HepG2 (cell line): ENCODE data around the gene PATL1. TPM values are rescaled to one million over a fixed set of nuclear protein-coding genes. Genes with fewer than 3 reads are reported as not detected.
A peak's percentile ranks its signal among the peaks of the same experiment; 100 is the strongest.

Source experiments
- ATAC-seq: fragments of 200-7000 bp; cut with Tn5 transposase; 3 replicates; pipeline ENCODE4 v1.9.1; 2020; ENCODE audit warnings: mild to moderate bottlenecking, moderate library complexity
- BruUV-seq: library from RNA; stranded (reverse); fragments of 400-500 nt; replicated peaks from 2 replicates; lab custom pipeline; 2021; lab: Mats Ljungman, UMichigan
- CTCF ChIA-PET: fragments of 300-600 bp; formaldehyde crosslinking; extraction: SDS; loops from one replicate; lab custom pipeline; 2021; ENCODE audit warnings: low total read pairs, inconsistent platforms, low intra/inter-chr PET ratio; lab: Yijun Ruan, JAX
- POLR2A ChIA-PET: fragments of 350-600 bp; sonication (Branson Sonifier 250); formaldehyde crosslinking; loops from one replicate; lab custom pipeline; 2020; ENCODE audit warnings: antibody characterized with exemption, inconsistent platforms; lab: Yijun Ruan, JAX
- DNase-seq: peaks from one replicate; pipeline ENCODE4 v3.0.0-alpha.2; 2015; ENCODE audit warnings: low spot score
- FAIRE-seq: peaks from 3 replicates; lab custom pipeline; 2011; peaks lifted over from hg19 to GRCh38; lab: Jason Lieb, UNC
- H2AFZ ChIP-seq: one replicate; pipeline ENCODE4 v1.6.1; 2011; ENCODE audit warnings: low read length, inconsistent platforms
- H3K27ac ChIP-seq: fragments of 300-600 bp; 3 replicates; pipeline ENCODE4 v1.8.0; 2011; ENCODE audit warnings: mixed run types, mild to moderate bottlenecking, mixed read lengths, low read length, inconsistent platforms; ENCODE audit not compliant: insufficient read depth; ENCODE audit errors: extremely low read length
- H3K27me3 ChIP-seq, 2 experiments: fragments of 200-600 bp in 1 of 2; 2 replicates in 1 of 2; 3 replicates in 1 of 2; pipeline versions ENCODE4 v1.6.0 to v1.8.0; 2011; ENCODE audit warnings: low read length in 2 of 2, mild to moderate bottlenecking in 2 of 2, moderate library complexity in 2 of 2, inconsistent platforms in 1 of 2; ENCODE audit not compliant: insufficient read depth in 2 of 2, control insufficient read depth in 1 of 2
- H3K36me3 ChIP-seq, 2 experiments: fragments of 200-600 bp in 1 of 2; replicated peaks in 1 of 2; 2 replicates in 1 of 2; 3 replicates in 1 of 2; pipeline versions ENCODE4 v1.5.1 to v1.8.0; 2011; ENCODE audit warnings: low read length in 2 of 2, inconsistent platforms in 1 of 2; ENCODE audit not compliant: insufficient read depth in 2 of 2, control insufficient read depth in 1 of 2
- H3K4me1 ChIP-seq: 2 replicates; pipeline ENCODE4 v1.5.1; 2012; ENCODE audit warnings: low read length, inconsistent platforms; ENCODE audit not compliant: insufficient read depth
- H3K4me2 ChIP-seq: 2 replicates; pipeline ENCODE4 v1.6.0; 2011; ENCODE audit warnings: low read depth, low read length, inconsistent platforms
- H3K4me3 ChIP-seq, 3 experiments: fragments of 200-600 bp in 1 of 3; sonication (generic), shearing (Covaris generic) in 1 of 3; replicated peaks in 1 of 3; 2 replicates each; pipeline ENCODE4 v1.5.1; 2011 to 2016; ENCODE audit warnings: low read length in 3 of 3, inconsistent platforms in 2 of 3, low read depth in 2 of 3, mild to moderate bottlenecking in 2 of 3, control low read depth in 1 of 3, mixed read lengths in 1 of 3; ENCODE audit not compliant: insufficient read depth in 1 of 3
- H3K79me2 ChIP-seq: one replicate; pipeline ENCODE4 v1.6.1; 2011; ENCODE audit warnings: low read length, inconsistent platforms; ENCODE audit not compliant: insufficient read depth
- H3K9ac ChIP-seq: 2 replicates; pipeline ENCODE4 v1.6.0; 2011; ENCODE audit warnings: mild to moderate bottlenecking, low read depth, low read length, inconsistent platforms; ENCODE audit not compliant: insufficient read depth
- H3K9me3 ChIP-seq: 2 replicates; pipeline ENCODE4 v1.5.1; 2012; ENCODE audit warnings: mild to moderate bottlenecking, low read length
- H4K20me1 ChIP-seq: 2 replicates; pipeline ENCODE4 v1.6.0; 2011; ENCODE audit warnings: inconsistent platforms, mild to moderate bottlenecking, low read length, moderate library complexity; ENCODE audit not compliant: insufficient read depth
- CEBPG ChIP-seq: IDR thresholded peaks from 2 replicates; pipeline ENCODE4 v1.6.1; 2016
- ELF4 ChIP-seq: sonication (generic); formaldehyde crosslinking; IDR thresholded peaks from 2 replicates; pipeline ENCODE4 v1.5.0; 2020; ENCODE audit warnings: missing genetic modification reagents, mild to moderate bottlenecking, moderate library complexity, borderline replicate concordance
- FOSL1 ChIP-seq: sonication (generic); formaldehyde crosslinking; IDR thresholded peaks from 2 replicates; pipeline ENCODE4 v1.9.0; 2021; ENCODE audit warnings: missing genetic modification reagents, borderline replicate concordance
- FOXP1 ChIP-seq, 2 experiments: fragments of 450-650 bp in 1 of 2; IDR thresholded peaks; 2 replicates each; pipeline ENCODE4 v1.6.1; 2017 to 2018; ENCODE audit warnings: antibody characterized with exemption in 1 of 2
- HNRNPUL1 ChIP-seq: fragments of 200-400 bp; formaldehyde crosslinking; IDR thresholded peaks from 2 replicates; pipeline ENCODE4 v1.6.1; 2017; ENCODE audit warnings: low read depth, mild to moderate bottlenecking, low read length, moderate library complexity
- JDP2 ChIP-seq: sonication (generic); formaldehyde crosslinking; IDR thresholded peaks from 2 replicates; pipeline ENCODE4 v1.8.1; 2022; ENCODE audit warnings: missing genetic modification reagents, borderline replicate concordance
- PHF5A ChIP-seq: IDR thresholded peaks from one replicate; pipeline ENCODE4 v1.6.1; 2018; ENCODE audit warnings: low read depth, missing genetic modification reagents; ENCODE audit not compliant: unreplicated experiment
- SOX13 ChIP-seq, 3 experiments: fragments of 450-650 bp in 1 of 3; sonication (generic) in 1 of 3; formaldehyde crosslinking in 1 of 3; IDR thresholded peaks in 2 of 3; conservative IDR thresholded peaks in 1 of 3; 2 replicates each; pipeline versions ENCODE4 v1.5.0 to v1.6.1; 2016 to 2020; ENCODE audit warnings: antibody characterized with exemption in 1 of 3, mild to moderate bottlenecking in 1 of 3, missing compliant biosample characterization in 1 of 3, missing genetic modification reagents in 1 of 3, moderate library complexity in 1 of 3
- TAF1 ChIP-seq: sonication (generic); formaldehyde crosslinking; IDR thresholded peaks from 2 replicates; pipeline ENCODE4 v1.4.0; 2020; ENCODE audit warnings: missing genetic modification reagents
- XRCC5 ChIP-seq: fragments of 200-400 bp; formaldehyde crosslinking; optimal IDR thresholded peaks from 2 replicates; pipeline ENCODE3; 2017; ENCODE audit warnings: mild to moderate bottlenecking, low read length
- ZBTB10 ChIP-seq: sonication (generic); formaldehyde crosslinking; IDR thresholded peaks from 2 replicates; pipeline ENCODE4 v1.4.0; 2020; ENCODE audit warnings: missing genetic modification reagents, borderline replicate concordance
- ZNF30 ChIP-seq: sonication (generic); formaldehyde crosslinking; IDR thresholded peaks from 2 replicates; pipeline ENCODE4 v1.5.0; 2020; ENCODE audit warnings: mild to moderate bottlenecking, missing genetic modification reagents
- ZNF709 ChIP-seq: sonication (generic); formaldehyde crosslinking; IDR thresholded peaks from 2 replicates; pipeline ENCODE4 v1.5.0; 2020; ENCODE audit warnings: mild to moderate bottlenecking, missing genetic modification reagents
- ZNF766 ChIP-seq: sonication (generic); formaldehyde crosslinking; IDR thresholded peaks from 2 replicates; pipeline ENCODE4 v1.5.0; 2020; ENCODE audit warnings: missing genetic modification reagents, borderline replicate concordance
- WGBS: methylation state at CpG from one replicate; pipeline ENCODE4 v1.1.6; 2017; ENCODE audit warnings: low lambda C conversion rate; 5-methylcytosine and 5-hydroxymethylcytosine counted together
- in situ Hi-C: cut with HindIII; loops from 2 replicates; pipeline ENCODE4 v1.10.0; 2017; ENCODE audit warnings: low pct_unique_long_range_greater_than_20kb; ENCODE audit not compliant: extremely low pct_ligation_motif_present
- intact Hi-C: fragments of 100-400 bp; cut with micrococcal nuclease; formaldehyde crosslinking; loops from one replicate; pipeline ENCODE4 v1.10.0; 2022; ENCODE audit not compliant: unreplicated experiment
- polyA plus RNA-seq, 8 experiments: library from polyadenylated mRNA; depleted of rRNA in 3 of 8; stranded (reverse) in 7 of 8; unstranded in 1 of 8; fragments of >200 nt; fragmentation: Illumina TruSeq in 4 of 8; extraction: Trizol in 4 of 8; gene quantifications; 2 replicates each; pipeline versions ENCODE4 v1.2.1 to v1.2.3, GENCODE V29; 2011 to 2016; ENCODE audit warnings: low read depth in 4 of 8, missing spikeins in 1 of 8, mixed read lengths in 1 of 8; ENCODE audit not compliant: insufficient read depth in 1 of 8
- total RNA-seq, 5 experiments: library from RNA; depleted of rRNA; stranded (reverse); fragments of >200 nt; fragmentation: Illumina TruSeq; extraction: Trizol; gene quantifications; 2 replicates each; pipeline ENCODE4 v1.2.3, GENCODE V29; 2016; ENCODE audit warnings: low read depth in 1 of 5

Gene PATL1
- total and polyA plus RNA-seq, 2 of the 13 experiments (the other 11 are each of a cell fraction or from before 2014, with no cell fraction given), result 12.9 to 26.8 TPM

GRCh38 chr11:59671471-59671870 is 2.6 kb upstream of the PATL1 start:
- CTCF ChIA-PET, result no interaction called here
- Histone ChIP-seq H3K27ac (no peak overlapping the region), H3K36me3 (peaks cover 2 to 4% of the 10 kb centered on the region in 2 experiments; a peak in 4 of 5 replicates), H3K9ac (no peak overlapping the region), H3K9me3 (no peaks in the 10 kb centered on the region), H4K20me1 (no peaks in the 10 kb centered on the region; the same call in 1 of the 2 replicates), H3K4me3 (no peak overlapping the region), H3K4me1 (peaks cover 54% of the 10 kb centered on the region), H3K79me2 (peaks cover 20% of the 10 kb centered on the region), H3K4me2 (no peak overlapping the region), H3K27me3 (no peaks in the 10 kb centered on the region; a peak in 1 of 5 replicates), H2AFZ (no peak overlapping the region)
- intact Hi-C loops, result no loop called here
- DNase-seq (no peak), FAIRE-seq (no peak), ATAC-seq (no peak)
- POLR2A ChIA-PET, result no interaction called here
- BruUV-seq, result no TSS peak
- in situ Hi-C loops, result loop anchor here (10.0 kb wide), 1 partner anchor 133 kb away; no protein-coding TSS in a partner anchor
- TF ChIP-seq FOXP1 (IDR thresholded peaks at IDR 0.05) (peak; percentile 41; the same call in 1 of the 2 replicates), FOXP1 (CRISPR knock-in tag; IDR thresholded peaks at IDR 0.05) (no peak), PHF5A (CRISPR knock-in tag) (no peak)
- 93% methylated on average over 11 of the region's 11 CpGs for WGBS

- POLR2A ChIA-PET, result interaction anchor here (0.6 to 3.0 kb wide), 17 partner anchors 10 to 1186 kb away, joined by 3 to 42 read pairs (median 4); partner anchors contain the start of genes OSBP and PTGDR2
- CTCF ChIA-PET, result interaction anchor here (1.1 kb wide), 1 partner anchor 11 kb away, joined by 3 read pairs; no protein-coding TSS in a partner anchor
- Histone ChIP-seq H3K9me3 (no peaks in the 10 kb centered on the region), H3K4me2 (peak overlapping the region; percentile 90), H3K79me2 (peaks cover 22% of the 10 kb centered on the region), H4K20me1 (no peaks in the 10 kb centered on the region; the same call in 1 of the 2 replicates), H3K4me1 (peaks cover 39% of the 10 kb centered on the region), H3K27me3 (no peaks in the 10 kb centered on the region; a peak in 1 of 5 replicates), H3K9ac (peak overlapping the region; percentile 84), H3K4me3 (peak overlapping the region; percentile 56 to 87 (median 76)), H3K36me3 (peaks cover 3 to 19% of the 10 kb centered on the region in 2 experiments), H2AFZ (no peak overlapping the region), H3K27ac (peak overlapping the region; percentile 83)
- no peak for FAIRE-seq
- intact Hi-C loops, result loop anchor here (1.0 to 10.0 kb wide), 3 partner anchors 53 to 135 kb away; no protein-coding TSS in a partner anchor
- no peak for DNase-seq
- in situ Hi-C loops, result loop anchor here (5.0 to 10.0 kb wide), 2 partner anchors 112 to 135 kb away; no protein-coding TSS in a partner anchor
- ATAC-seq, result peak; percentile 16
- BruUV-seq, result TSS peak; percentile 96
- 2% methylated on average over 15 of the region's 22 CpGs for WGBS
- TF ChIP-seq ELF4, result no peak
- TF ChIP-seq SOX13 (IDR thresholded peaks at IDR 0.05), result no peak
- no peak for TF ChIP-seq SOX13 (CRISPR knock-in tag; conservative IDR thresholded peaks at IDR 0.05 in 1 of 2, IDR thresholded peaks at IDR 0.05 in 1 of 2)
- TF ChIP-seq JDP2 (CRISPR knock-in tag), result no peak
- TF ChIP-seq ZNF709 (CRISPR knock-in tag), result peak; percentile 68; the same call in 1 of the 2 replicates
- peak; percentile 34; the same call in 1 of the 2 replicates for TF ChIP-seq ZNF766 (CRISPR knock-in tag)
- TF ChIP-seq CEBPG, result peak; percentile 67
- 0 out of 2 replicates have a peak, but pooled peaks have one; percentile 75 for TF ChIP-seq ZNF30 (CRISPR knock-in tag)
- no peak for TF ChIP-seq ZBTB10 (CRISPR knock-in tag)
- TF ChIP-seq HNRNPUL1, result no peak
- 0 out of 2 replicates have a peak, but pooled peaks have one; percentile 8 for TF ChIP-seq TAF1 (CRISPR knock-in tag)
- TF ChIP-seq XRCC5, result peak; percentile 1
- TF ChIP-seq FOSL1 (CRISPR knock-in tag), result 0 out of 2 replicates have a peak, but pooled peaks have one; percentile 2
Measured at GRCh38 chr11:59669611-59670009, 773 bp upstream of the PATL1 start.
